Type B pancreatic cell (in vitro differentiated cells): ENCODE results near the gene MARF1. TPM values are rescaled to one million over a fixed set of nuclear protein-coding genes. Genes with fewer than 3 reads are reported as not detected.
A peak's percentile ranks its signal among the peaks of the same experiment; 100 is the strongest.
"Not testable (repeated sequence)": the region's sequence is repeated elsewhere in the genome, so short reads cannot be mapped to it uniquely, and the experiment has no call there.

ENCODE experiments used
- DNase-seq: peaks from one replicate; pipeline ENCODE4 v3.0.0; 2021; ENCODE audit warnings: mixed read lengths; ENCODE audit not compliant: unreplicated experiment; ENCODE audit errors: extremely low spot score
- H3K27ac Mint-ChIP-seq: 2 replicates; pipeline ENCODE4 v1.8.0; 2021; ENCODE audit warnings: mild to moderate bottlenecking, mixed read lengths
- H3K27me3 Mint-ChIP-seq: 2 replicates; pipeline ENCODE4 v1.8.0; 2021; ENCODE audit warnings: mixed read lengths
- H3K36me3 Mint-ChIP-seq: 2 replicates; pipeline ENCODE4 v1.8.0; 2021; ENCODE audit warnings: mixed read lengths
- H3K4me1 Mint-ChIP-seq: one replicate; pipeline ENCODE4 v1.8.0; 2021; ENCODE audit warnings: mixed read lengths; ENCODE audit not compliant: unreplicated experiment
- H3K4me3 Mint-ChIP-seq: 2 replicates; pipeline ENCODE4 v1.8.0; 2021; ENCODE audit warnings: mild to moderate bottlenecking, mixed read lengths
- H3K9me3 Mint-ChIP-seq: 2 replicates; pipeline ENCODE4 v1.8.0; 2021; ENCODE audit warnings: mixed read lengths
- CTCF ChIP-seq: fragments of 200-600 bp; sonication (generic); conservative IDR thresholded peaks from 2 replicates; pipeline ENCODE4 v1.5.0; 2021; ENCODE audit warnings: antibody characterized with exemption, mild to moderate bottlenecking
- total RNA-seq: library from RNA; stranded (reverse); gene quantifications from 2 replicates; pipeline ENCODE4 v1.2.1, GENCODE V29; 2021; ENCODE audit warnings: low replicate concordance

The MARF1 gene
- total RNA-seq, 1 donor from 2014 or later = 75.4 TPM

- Mint-ChIP-seq H3K36me3 (no peaks in the 10 kb centered on the region), H3K9me3 (no peaks in the 10 kb centered on the region), H3K27ac (peak within 1 kb of the TSS; percentile 92), H3K4me3 (peak within 1 kb of the TSS; percentile 99), H3K27me3 (no peaks in the 10 kb centered on the region), H3K4me1 (peaks cover 7% of the 10 kb centered on the region)
- peak; percentile 91 for DNase-seq
- TF ChIP-seq CTCF = no peak
Observed at GRCh38 chr16:15650019-15650697, 7.2 kb upstream of the MARF1 start, which contains the start of gene NDE1. Gene NDE1 (plus strand): TSS chr16:15650245. CDS start chr16:15664779, 14,534 bp downstream.

- Mint-ChIP-seq H3K27ac (peak overlapping the region; percentile 41), H3K27me3 (no peaks in the 10 kb centered on the region), H3K4me3 (peak overlapping the region; percentile 86), H3K9me3 (no peaks in the 10 kb centered on the region), H3K4me1 (peaks cover 7% of the 10 kb centered on the region), H3K36me3 (no peaks in the 10 kb centered on the region)
- DNase-seq = no peak
- TF ChIP-seq CTCF = no peak
Observed at GRCh38 chr16:15649727-15650018, 6.7 kb upstream of the MARF1 start.

- not testable (repeated sequence) for H3K4me1 Mint-ChIP-seq, H3K27me3 Mint-ChIP-seq, H3K9me3 Mint-ChIP-seq, H3K36me3 Mint-ChIP-seq, DNase-seq
- Mint-ChIP-seq H3K27ac (peak overlapping the region; percentile 41), H3K4me3 (peak overlapping the region; percentile 86)
Observed at GRCh38 chr16:15649311-15649710, 6.4 kb upstream of the MARF1 start.

- TF ChIP-seq CTCF = no peak
- H3K4me1 Mint-ChIP-seq = peaks cover 16% of the 10 kb centered on the region
- no peaks in the 10 kb centered on the region for H3K36me3 Mint-ChIP-seq
- no peak overlapping the region for H3K27ac Mint-ChIP-seq
- H3K27me3 Mint-ChIP-seq = no peaks in the 10 kb centered on the region
- H3K4me3 Mint-ChIP-seq = no peak overlapping the region
- no peak for DNase-seq
- H3K9me3 Mint-ChIP-seq = no peaks in the 10 kb centered on the region
Observed at GRCh38 chr16:15648135-15648730, 5.3 kb upstream of the MARF1 start.

GRCh38 chr16:15647294-15648014 lies 4.5 kb upstream of the MARF1 start:
- H3K27me3 Mint-ChIP-seq = no peaks in the 10 kb centered on the region
- no peaks in the 10 kb centered on the region for H3K36me3 Mint-ChIP-seq
- H3K9me3 Mint-ChIP-seq = no peaks in the 10 kb centered on the region
- peak overlapping the region; percentile 31 for H3K4me3 Mint-ChIP-seq
- H3K4me1 Mint-ChIP-seq = peaks cover 10% of the 10 kb centered on the region
- no peak overlapping the region for H3K27ac Mint-ChIP-seq
- no peak for DNase-seq
- no peak for TF ChIP-seq CTCF

- H3K27ac Mint-ChIP-seq, H3K36me3 Mint-ChIP-seq, H3K27me3 Mint-ChIP-seq, H3K4me3 Mint-ChIP-seq, DNase-seq, H3K9me3 Mint-ChIP-seq: not testable (repeated sequence)
- H3K4me1 Mint-ChIP-seq = peaks cover 16% of the 10 kb centered on the region
Observed at GRCh38 chr16:15646557-15647293, 3.8 kb upstream of the MARF1 start.

- H3K9me3 Mint-ChIP-seq, DNase-seq, H3K36me3 Mint-ChIP-seq, H3K27me3 Mint-ChIP-seq: not testable (repeated sequence)
- H3K4me3 Mint-ChIP-seq = peak overlapping the region; percentile 54
- peak overlapping the region; percentile 93 for H3K27ac Mint-ChIP-seq
- H3K4me1 Mint-ChIP-seq = peaks cover 24% of the 10 kb centered on the region
Observed at GRCh38 chr16:15644962-15645465, 2.1 kb upstream of the MARF1 start.
